ENCODE measurements around the gene TCF7.
A peak's percentile ranks its signal among the peaks of the same experiment; 100 is the strongest.

The TCF7 gene

GRCh38 chr5:134130239-134130945 lies 15.9 kb downstream of the TCF7 start:
- no peak for DNase-seq (ENCODE audit: low read depth in 4 of 4, low spot score in 1 of 4)

- no peak for DNase-seq (ENCODE audit: low read depth in 4 of 4, low spot score in 1 of 4)
These were observed 16.7 kb downstream of the TCF7 start for GRCh38 chr5:134131165-134131564.

- no peak for DNase-seq (ENCODE audit: low read depth in 4 of 4, low spot score in 1 of 4)
These were observed 17.3 kb downstream of the TCF7 start for GRCh38 chr5:134131578-134132350.

DNA sequence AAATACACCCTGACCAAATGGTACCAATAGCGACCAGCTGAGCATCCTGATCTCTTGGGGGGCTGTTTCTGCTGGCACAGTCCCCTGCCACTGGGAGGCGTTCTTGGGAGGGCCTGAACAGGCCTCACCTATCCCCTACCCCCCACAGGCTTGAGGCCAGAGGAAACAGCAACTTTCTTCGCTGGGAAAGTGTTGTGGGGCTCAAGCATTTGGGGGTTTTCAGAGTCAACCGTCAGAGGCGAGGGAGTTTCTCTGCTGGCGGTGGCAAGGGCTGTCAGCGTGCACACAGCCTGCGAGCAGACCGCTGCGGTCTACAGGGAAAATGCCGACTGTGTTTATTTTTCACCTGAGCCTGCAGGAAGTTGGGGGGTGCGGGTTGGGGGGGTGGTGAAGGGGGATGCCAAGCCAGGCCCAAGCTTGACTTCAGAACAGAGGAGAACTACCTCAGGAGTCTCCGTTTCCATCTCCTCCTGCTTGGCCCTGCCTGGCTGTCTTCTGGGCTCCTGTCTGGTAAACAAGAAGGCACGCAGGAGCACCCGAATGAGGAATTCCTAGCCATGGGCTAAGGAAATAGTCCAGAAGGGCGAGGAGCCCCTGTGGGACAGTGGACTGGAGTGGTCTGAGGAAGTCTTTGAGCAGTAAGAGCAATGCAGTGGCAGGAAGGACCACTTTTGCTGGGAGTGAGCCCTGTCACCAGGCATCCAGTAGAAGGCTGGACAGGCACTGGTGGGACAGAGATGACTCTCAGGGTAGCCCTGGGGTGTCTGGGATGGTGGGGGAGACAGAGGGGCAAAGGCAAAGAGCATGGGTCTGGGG lies 18.1 kb downstream of the TCF7 start:
- DNase-seq (ENCODE audit: low read depth in 4 of 4, low spot score in 1 of 4) = peak in 2 of 4 experiments; percentile 57 to 59

DNA sequence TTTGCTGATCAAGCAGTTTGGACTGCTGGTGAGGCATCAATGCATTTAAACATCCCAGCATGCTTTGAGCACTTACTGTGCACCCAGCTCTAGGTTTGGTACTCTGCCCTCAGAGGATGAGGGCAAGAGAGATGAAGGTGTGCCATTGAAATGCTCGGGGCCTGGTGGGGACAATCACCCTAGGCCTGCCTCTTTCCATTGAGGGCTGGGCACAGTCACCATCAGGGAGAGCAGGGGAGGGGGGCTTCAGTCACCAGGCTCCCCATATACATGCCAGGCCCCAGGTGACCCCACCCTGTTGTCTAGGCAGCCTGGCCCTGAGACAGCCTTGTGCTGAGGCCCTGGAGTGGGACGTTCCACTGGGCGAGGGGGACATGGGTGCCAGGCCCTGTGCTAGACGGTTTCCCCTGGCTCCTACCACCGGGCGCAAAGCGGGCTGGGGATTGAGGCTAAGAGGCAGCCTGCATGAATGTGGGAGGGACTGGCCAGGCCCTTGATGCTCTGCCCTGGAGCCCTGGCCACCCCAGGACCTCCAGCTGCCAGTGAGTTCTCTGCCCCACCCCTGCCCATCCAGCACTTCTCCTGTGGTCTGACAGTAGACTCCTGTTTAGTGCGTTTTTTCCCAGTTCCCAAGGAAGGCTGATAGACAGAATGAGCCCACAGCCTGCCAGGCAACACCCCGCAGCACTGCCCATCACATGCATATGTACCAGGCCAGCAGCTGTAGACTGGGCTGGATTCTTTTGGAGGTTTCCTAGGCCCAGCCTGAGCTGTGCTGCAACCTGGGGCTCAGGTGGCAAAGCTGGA lies 18.9 kb downstream of the TCF7 start:
- DNase-seq (ENCODE audit: low read depth in 4 of 4, low spot score in 1 of 4) = no peak

- DNase-seq (ENCODE audit: low read depth in 4 of 4, low spot score in 1 of 4) = no peak
These were observed 19.6 kb downstream of the TCF7 start for GRCh38 chr5:134133995-134134541.

- no peak for DNase-seq (ENCODE audit: low read depth in 4 of 4, low spot score in 1 of 4)
These were observed 20.7 kb downstream of the TCF7 start for GRCh38 chr5:134135091-134135655.

DNA sequence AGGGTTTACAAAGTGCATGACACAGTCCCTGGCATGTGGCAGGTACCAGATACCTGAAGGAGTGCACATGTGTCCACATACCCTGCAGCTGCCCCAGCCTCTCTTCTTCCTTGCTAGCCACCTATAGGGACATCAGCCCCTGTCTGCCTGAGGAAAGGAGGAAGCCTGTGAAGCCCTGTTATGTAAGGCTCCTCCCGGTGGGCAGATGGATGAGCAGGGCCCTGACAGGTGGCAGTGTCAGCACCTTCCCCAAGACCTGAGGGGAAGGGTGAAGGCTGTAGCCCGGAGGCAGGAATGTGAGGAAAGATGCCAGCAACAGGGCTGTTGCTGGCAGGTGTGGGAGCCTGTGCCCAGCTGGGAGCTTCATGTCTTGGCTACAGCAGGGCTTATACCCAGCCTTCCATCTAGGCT lies 21.7 kb downstream of the TCF7 start:
- no peak for DNase-seq (ENCODE audit: low read depth in 4 of 4, low spot score in 1 of 4)

DNA sequence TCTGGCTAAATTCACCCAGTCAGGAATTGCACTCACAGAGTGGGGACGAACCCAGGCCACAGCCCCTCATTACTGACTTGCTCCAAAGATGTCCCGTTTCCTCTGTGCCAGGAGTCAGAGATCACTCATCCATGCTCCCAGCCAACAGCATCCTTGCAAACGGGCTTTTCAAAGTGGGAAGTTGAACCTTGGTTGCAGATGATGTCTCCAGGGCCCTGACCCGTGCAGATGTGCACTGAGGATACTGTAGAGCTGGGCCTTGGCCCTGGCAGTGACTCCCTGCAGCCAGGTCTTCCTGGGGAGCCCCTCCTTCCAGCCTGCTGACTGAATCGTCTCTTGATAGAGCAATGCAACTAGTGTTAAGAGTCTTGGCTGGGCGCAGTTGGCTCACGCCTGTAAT lies 22.3 kb downstream of the TCF7 start:
- DNase-seq (ENCODE audit: low read depth in 4 of 4, low spot score in 1 of 4) = no peak

DNA sequence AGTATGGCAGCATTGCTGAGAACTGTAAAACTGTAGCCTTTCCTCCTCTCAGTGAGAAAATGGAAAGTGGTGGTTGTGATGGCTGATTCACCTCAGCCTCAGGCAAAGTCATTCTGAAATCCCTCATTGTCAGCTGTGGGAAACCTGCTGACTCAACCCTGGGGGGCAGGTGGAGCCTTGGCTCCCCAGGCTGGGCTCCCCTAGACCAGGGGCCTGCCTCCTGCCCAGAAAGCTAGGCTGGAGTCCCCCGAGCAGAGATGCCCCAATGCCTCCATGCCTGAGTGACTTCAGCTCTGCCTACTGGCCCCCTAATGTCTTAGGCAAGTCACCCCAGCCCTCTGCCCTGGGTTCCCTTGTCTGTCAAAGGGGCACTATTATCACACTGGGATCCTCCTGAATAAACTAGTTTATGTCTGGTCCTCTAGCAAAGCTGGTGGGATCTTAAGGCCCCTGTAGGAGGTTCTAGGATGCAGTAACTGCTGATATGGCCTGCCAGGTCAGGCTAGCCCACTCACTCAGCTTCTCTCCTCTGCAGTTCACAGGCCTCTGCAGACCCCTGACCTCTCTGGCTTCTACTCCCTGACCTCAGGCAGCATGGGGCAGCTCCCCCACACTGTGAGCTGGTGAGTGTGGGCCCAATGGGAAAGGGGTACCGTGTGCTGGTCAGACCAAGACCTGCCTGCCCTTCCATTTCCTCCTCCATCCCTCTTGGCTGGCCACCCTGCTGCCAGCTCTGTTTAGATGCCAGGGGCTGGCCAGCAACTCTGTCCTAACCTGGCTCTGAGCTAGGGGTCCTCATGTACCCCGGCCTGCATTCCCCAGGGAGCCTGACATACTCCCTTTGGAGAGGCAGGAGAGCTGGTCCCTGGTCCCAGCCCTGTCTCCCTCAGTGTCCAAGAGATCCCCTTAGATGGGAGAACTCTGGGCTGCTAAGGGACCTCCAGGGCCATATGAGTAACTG lies 24.2 kb downstream of the TCF7 start:
- peak in 3 of 4 experiments; percentile 52 to 67 (median 55) for DNase-seq (ENCODE audit: low read depth in 4 of 4, low spot score in 1 of 4)

DNA sequence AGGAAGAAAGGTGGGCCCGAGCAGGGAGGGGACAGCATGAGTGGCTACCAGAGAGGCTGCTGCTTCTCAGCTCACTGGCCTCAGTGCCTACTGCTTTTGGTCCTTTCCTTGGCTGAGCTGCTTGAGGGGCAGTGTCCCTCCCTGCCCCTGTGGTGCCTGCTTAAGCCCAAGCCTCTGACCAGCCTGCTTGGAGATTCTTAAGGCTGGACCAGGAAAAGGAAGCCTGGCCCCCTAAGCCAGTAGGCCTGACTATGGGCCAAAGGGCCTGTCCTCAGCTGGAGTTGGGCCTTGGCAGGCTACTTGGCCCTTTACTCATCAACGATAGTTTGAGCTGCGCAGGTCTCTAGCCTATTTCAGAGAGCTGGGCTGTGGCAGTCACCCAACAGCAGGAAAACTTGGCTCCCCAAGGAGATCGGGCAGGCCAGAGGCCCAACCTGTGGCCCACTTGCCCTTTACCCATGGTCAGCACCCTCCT lies 24.9 kb downstream of the TCF7 start:
- no peak for DNase-seq (ENCODE audit: low read depth in 4 of 4, low spot score in 1 of 4)

DNA sequence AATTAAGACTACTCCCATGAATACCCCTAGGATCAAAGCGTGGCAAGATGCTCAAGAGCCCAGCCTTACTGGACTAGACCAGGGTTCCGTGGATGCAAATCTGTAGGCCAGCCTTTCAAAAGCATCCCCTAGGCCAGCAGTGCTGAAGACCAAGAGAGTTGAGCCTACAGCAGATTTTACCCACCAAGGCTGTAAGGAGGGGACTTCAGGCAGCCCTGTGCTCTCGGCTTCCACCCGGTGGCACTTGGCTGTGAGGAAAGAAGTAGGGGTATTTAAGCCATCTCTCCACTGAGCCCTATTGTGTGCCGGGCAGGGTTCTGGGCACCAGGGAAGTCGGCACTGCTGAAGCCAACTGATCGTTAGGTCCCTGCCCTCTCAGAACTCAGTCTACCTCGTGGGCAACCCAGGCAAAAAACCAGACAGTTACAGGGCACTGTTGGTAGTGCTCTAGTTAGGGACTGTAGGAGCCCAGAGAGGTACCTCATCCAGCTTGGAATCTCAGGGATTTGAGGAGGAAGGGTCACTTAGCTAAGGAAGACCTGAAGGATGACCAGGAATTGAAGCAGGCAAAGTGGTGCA lies 25.5 kb downstream of the TCF7 start:
- no peak for DNase-seq (ENCODE audit: low read depth in 4 of 4, low spot score in 1 of 4)

DNA sequence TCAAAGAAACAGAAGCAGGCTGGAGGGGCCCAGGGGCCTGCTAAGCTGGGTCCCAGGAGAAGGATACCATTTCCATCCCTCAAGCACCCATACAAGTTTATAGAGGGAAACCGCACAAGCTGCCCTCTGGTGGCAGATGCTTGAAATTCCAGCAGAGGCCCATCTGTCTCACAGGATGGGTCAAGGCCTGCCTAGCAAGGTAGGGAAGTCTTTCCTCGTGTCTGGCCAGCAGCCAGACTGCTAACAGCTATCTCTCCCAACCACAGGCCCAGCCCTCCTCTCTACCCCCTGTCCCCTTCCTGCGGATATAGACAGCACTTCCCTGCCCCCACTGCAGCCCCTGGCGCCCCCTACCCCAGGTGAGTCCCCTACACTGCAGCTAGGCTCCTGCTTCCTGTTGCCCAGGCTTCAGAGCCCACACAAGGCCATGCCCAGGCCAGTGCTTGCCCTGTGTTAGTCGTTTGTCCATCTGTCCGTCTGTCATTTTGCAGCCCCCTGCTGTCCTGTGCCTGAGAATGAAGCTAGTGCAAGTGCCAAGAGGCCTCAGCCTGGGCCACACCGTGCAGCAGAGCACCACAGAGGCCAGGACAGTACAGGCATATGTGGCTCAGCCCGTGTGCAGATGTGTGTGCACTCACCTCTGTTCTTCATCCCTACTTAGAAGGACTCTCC lies 26.2 kb downstream of the TCF7 start:
- no peak for DNase-seq (ENCODE audit: low read depth in 4 of 4, low spot score in 1 of 4)

DNA sequence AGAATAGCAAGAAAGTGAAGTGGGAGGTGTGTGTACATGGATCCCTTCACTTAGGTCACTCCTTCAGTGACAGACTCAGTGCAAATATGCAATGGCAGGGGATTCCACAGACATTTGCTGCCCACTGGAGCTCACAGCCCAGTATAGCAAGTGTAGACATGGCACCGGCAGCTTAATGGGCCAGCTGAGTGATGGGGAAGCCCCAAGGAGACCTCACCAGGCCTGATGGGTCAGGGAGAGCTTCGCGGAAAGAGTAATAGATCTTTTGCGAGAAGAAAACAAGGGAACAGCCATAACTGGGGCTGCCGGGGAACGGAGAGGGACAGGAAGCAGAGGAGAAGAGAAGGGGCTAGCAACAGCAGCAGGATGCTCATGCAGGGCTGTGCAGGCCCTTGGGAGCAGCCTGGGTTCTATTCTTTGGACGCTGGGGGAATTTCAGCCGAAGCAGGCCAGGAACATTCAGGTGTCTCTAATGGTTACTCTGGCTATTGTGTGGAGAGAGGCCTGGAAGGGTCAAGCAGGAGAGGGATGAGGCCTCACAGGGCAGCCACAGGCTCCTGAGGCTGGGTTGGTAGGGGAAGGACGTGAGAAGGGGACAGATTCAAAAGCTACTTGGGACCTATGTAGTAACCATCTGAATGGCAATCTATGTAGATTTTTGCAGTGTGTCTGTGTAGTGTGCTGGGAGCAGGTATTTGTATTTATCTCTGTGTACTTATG lies 27.0 kb downstream of the TCF7 start:
- DNase-seq (ENCODE audit: low read depth in 4 of 4, low spot score in 1 of 4) = no peak

DNA sequence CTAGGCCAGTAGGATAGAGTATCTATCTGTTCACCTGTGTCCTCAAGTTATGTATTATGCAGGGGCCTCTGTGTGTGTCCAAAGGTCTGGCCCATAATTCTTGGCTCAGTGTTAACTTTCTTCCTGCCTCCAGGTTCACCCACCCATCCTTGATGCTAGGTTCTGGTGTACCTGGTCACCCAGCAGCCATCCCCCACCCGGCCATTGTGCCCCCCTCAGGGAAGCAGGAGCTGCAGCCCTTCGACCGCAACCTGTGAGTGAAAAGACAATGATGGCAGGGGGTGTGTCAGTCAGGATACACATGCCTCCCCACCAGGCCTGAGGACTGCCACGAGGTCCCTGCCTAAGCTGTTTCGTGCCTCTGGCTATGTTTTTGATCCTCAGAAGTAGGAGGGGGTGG lies 27.6 kb downstream of the TCF7 start:
- DNase-seq (ENCODE audit: low read depth in 4 of 4, low spot score in 1 of 4) = no peak

- no peak for DNase-seq (ENCODE audit: low read depth in 4 of 4, low spot score in 1 of 4)
These were observed 28.3 kb downstream of the TCF7 start for GRCh38 chr5:134142806-134143205.

DNA sequence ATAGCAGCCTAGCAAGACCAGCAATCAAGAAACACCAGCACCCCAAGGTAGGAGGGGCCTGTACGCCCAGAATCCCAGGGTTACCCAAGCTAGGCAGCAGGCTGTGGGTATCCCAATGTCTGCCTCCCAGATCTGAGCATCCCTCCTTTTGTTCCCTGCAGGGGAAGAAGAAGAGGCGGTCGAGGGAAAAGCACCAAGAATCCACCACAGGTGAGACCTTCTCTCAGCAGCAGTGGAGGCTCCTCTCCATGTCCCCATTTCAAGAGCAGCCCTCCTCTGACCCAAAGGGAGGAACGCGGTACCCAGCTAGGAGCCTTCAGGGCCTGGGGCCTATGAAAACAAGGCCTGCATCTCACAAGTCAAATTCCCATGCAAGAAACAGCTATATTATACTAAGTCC lies 28.9 kb downstream of the TCF7 start:
- no peak for DNase-seq (ENCODE audit: low read depth in 4 of 4, low spot score in 1 of 4)
